H1 (cell line): ENCODE data around the gene NTRK2. TPM values are rescaled to one million over a fixed set of nuclear protein-coding genes. Genes with fewer than 3 reads are reported as not detected.

ENCODE experiments used
- CTCF ChIA-PET: fragments of 300-600 bp; sonication (Branson Sonifier 250); formaldehyde crosslinking; loops from one replicate; lab custom pipeline; 2021; ENCODE audit not compliant: partially characterized antibody; lab: Charles Lee
- POLR2A ChIA-PET: fragments of 300-600 bp; sonication (Branson Sonifier 250); formaldehyde crosslinking; loops from one replicate; lab custom pipeline; 2021; ENCODE audit warnings: inconsistent platforms; ENCODE audit not compliant: partially characterized antibody; lab: Charles Lee
- DNase-seq, 2 experiments: peaks; one replicate each; pipeline versions ENCODE4 v3.0.0 to v3.0.0-alpha.2; 2010 to 2022; ENCODE audit warnings: low spot score in 2 of 2, low read depth in 1 of 2, mixed read lengths in 1 of 2
- FAIRE-seq: peaks from 2 replicates; lab custom pipeline; 2011; peaks lifted over from hg19 to GRCh38; lab: Jason Lieb, UNC
- H2AFZ ChIP-seq: 2 replicates; pipeline ENCODE4 v1.8.1; 2012; ENCODE audit warnings: low read length, inconsistent platforms
- H2AK5ac ChIP-seq: 2 replicates; pipeline ENCODE4 v1.6.1; 2013; ENCODE audit warnings: low read depth, low read length
- H2BK120ac ChIP-seq: replicated peaks from 2 replicates; pipeline ENCODE3; 2013; ENCODE audit warnings: low read depth, low read length, inconsistent platforms
- H2BK12ac ChIP-seq: 2 replicates; pipeline ENCODE4 v1.6.1; 2013; ENCODE audit warnings: low read depth, low read length
- H2BK15ac ChIP-seq: 2 replicates; pipeline ENCODE4 v1.6.1; 2013; ENCODE audit warnings: low read length
- H2BK20ac ChIP-seq: 2 replicates; pipeline ENCODE4 v1.6.1; 2013; ENCODE audit warnings: low read length
- H2BK5ac ChIP-seq: 2 replicates; pipeline ENCODE4 v1.6.1; 2013; ENCODE audit warnings: low read depth, low read length
- H3K14ac ChIP-seq: 2 replicates; pipeline ENCODE4 v1.6.1; 2013; ENCODE audit warnings: inconsistent platforms; ENCODE audit not compliant: insufficient read length
- H3K18ac ChIP-seq: 2 replicates; pipeline ENCODE4 v1.6.1; 2013; ENCODE audit warnings: low read length; ENCODE audit errors: extremely low read depth
- H3K23ac ChIP-seq: 2 replicates; pipeline ENCODE4 v1.6.1; 2013; ENCODE audit warnings: inconsistent platforms; ENCODE audit not compliant: insufficient read length
- H3K23me2 ChIP-seq: 2 replicates; pipeline ENCODE4 v1.6.1; 2013; ENCODE audit warnings: low read depth, low read length
- H3K27ac ChIP-seq: 2 replicates; pipeline ENCODE4 v1.6.1; 2011; ENCODE audit warnings: low read depth, low read length, inconsistent platforms
- H3K27me3 ChIP-seq, 4 experiments: replicated peaks in 1 of 4; 1 replicate in 1 of 4; 2 replicates in 3 of 4; pipeline versions ENCODE4 v1.6.1 to v1.8.1; 2011 to 2013; ENCODE audit warnings: low read length in 3 of 4, mild to moderate bottlenecking in 3 of 4, inconsistent platforms in 2 of 4, mixed read lengths in 2 of 4, moderate library complexity in 1 of 4; ENCODE audit not compliant: control insufficient read depth in 3 of 4, insufficient read depth in 3 of 4; ENCODE audit errors: extremely low read depth in 1 of 4
- H3K36me3 ChIP-seq, 4 experiments: 2 replicates each; pipeline versions ENCODE4 v1.6.1 to v1.8.1; 2011 to 2013; ENCODE audit warnings: mild to moderate bottlenecking in 4 of 4, low read length in 3 of 4, moderate library complexity in 2 of 4, control low read depth in 1 of 4, inconsistent platforms in 1 of 4; ENCODE audit not compliant: insufficient read depth in 4 of 4, control insufficient read depth in 2 of 4
- H3K4ac ChIP-seq: replicated peaks from 2 replicates; pipeline ENCODE3; 2013; ENCODE audit warnings: low read length, low read depth, mixed read lengths, inconsistent platforms; ENCODE audit not compliant: insufficient read length
- H3K4me1 ChIP-seq, 4 experiments: replicated peaks in 1 of 4; 1 replicate in 1 of 4; 2 replicates in 3 of 4; pipeline versions ENCODE4 v1.6.1 to v1.8.1; 2011 to 2013; ENCODE audit warnings: low read length in 3 of 4, inconsistent platforms in 2 of 4, mixed read lengths in 1 of 4; ENCODE audit not compliant: insufficient read depth in 4 of 4, control insufficient read depth in 3 of 4
- H3K4me2 ChIP-seq, 2 experiments: 2 replicates each; pipeline versions ENCODE4 v1.6.1 to v1.8.1; 2011 to 2013; ENCODE audit warnings: low read depth in 2 of 2, low read length in 2 of 2, control low read depth in 1 of 2, inconsistent platforms in 1 of 2, mild to moderate bottlenecking in 1 of 2; ENCODE audit not compliant: insufficient read depth in 1 of 2
- H3K4me3 ChIP-seq, 4 experiments: fragments of 200-600, 300-600 bp in 1 of 4; sonication (generic), shearing (Covaris generic), sonication (Bioruptor Twin) in 1 of 4; 2 replicates each; pipeline versions ENCODE4 v1.5.1 to v1.8.1; 2011 to 2016; ENCODE audit warnings: low read length in 4 of 4, low read depth in 3 of 4, control low read depth in 2 of 4, inconsistent platforms in 2 of 4, mild to moderate bottlenecking in 2 of 4, mixed read lengths in 1 of 4, moderate library complexity in 1 of 4; ENCODE audit not compliant: insufficient read depth in 2 of 4; ENCODE audit errors: extremely low read depth in 1 of 4
- H3K56ac ChIP-seq: replicated peaks from 2 replicates; pipeline ENCODE3; 2013; ENCODE audit warnings: low read depth, mild to moderate bottlenecking, mixed read lengths, low read length, inconsistent platforms; ENCODE audit not compliant: insufficient read length
- H3K79me1 ChIP-seq: 2 replicates; pipeline ENCODE4 v1.6.1; 2013; ENCODE audit warnings: low read depth, low read length, control low read depth
- H3K79me2 ChIP-seq, 2 experiments: 2 replicates each; pipeline versions ENCODE4 v1.6.1 to v1.8.1; 2012 to 2013; ENCODE audit warnings: low read length in 2 of 2, mild to moderate bottlenecking in 2 of 2, inconsistent platforms in 1 of 2; ENCODE audit not compliant: insufficient read depth in 2 of 2, control insufficient read depth in 1 of 2
- H3K9ac ChIP-seq, 4 experiments: replicated peaks in 1 of 4; 1 replicate in 1 of 4; 2 replicates in 3 of 4; pipeline versions ENCODE4 v1.6.1 to v1.8.1; 2011 to 2013; ENCODE audit warnings: low read depth in 3 of 4, low read length in 3 of 4, control low read depth in 2 of 4, mild to moderate bottlenecking in 2 of 4, moderate library complexity in 2 of 4, inconsistent platforms in 1 of 4; ENCODE audit errors: extremely low read depth in 1 of 4
- H3K9me3 ChIP-seq, 2 experiments: 2 replicates each; pipeline versions ENCODE4 v1.6.1 to v1.8.1; 2012 to 2013; ENCODE audit warnings: mild to moderate bottlenecking in 2 of 2, moderate library complexity in 2 of 2, control low read depth in 1 of 2, inconsistent platforms in 1 of 2, low read depth in 1 of 2, low read length in 1 of 2, mixed read lengths in 1 of 2; ENCODE audit not compliant: insufficient read depth in 2 of 2
- H4K20me1 ChIP-seq, 2 experiments: replicated peaks in 1 of 2; 2 replicates each; pipeline versions ENCODE3 to v1.8.1; 2011 to 2013; ENCODE audit warnings: inconsistent platforms in 2 of 2, low read length in 2 of 2, mild to moderate bottlenecking in 1 of 2; ENCODE audit not compliant: insufficient read depth in 2 of 2, control insufficient read depth in 1 of 2
- H4K5ac ChIP-seq: 2 replicates; pipeline ENCODE4 v1.6.1; 2013; ENCODE audit warnings: low read length, low read depth, mixed read lengths, inconsistent platforms; ENCODE audit not compliant: insufficient read length
- H4K8ac ChIP-seq: 2 replicates; pipeline ENCODE4 v1.8.0; 2013; ENCODE audit warnings: mild to moderate bottlenecking, moderate library complexity, low read length, inconsistent platforms; ENCODE audit not compliant: insufficient read depth; ENCODE audit errors: extremely low read depth
- H4K91ac ChIP-seq: replicated peaks from 2 replicates; pipeline ENCODE3; 2013; ENCODE audit warnings: low read length, mixed read lengths, inconsistent platforms; ENCODE audit not compliant: insufficient read length
- ASH2L ChIP-seq: fragments of 200-600, 300-600 bp; sonication (generic); IDR thresholded peaks from one replicate; pipeline ENCODE4 v1.7.1; 2017; ENCODE audit warnings: low read length
- BCL11A ChIP-seq, 2 experiments: IDR thresholded peaks; one replicate each; pipeline ENCODE4 v1.6.1; 2011; ENCODE audit warnings: low read depth in 2 of 2, low read length in 2 of 2, mild to moderate bottlenecking in 2 of 2
- CTCF ChIP-seq, 3 experiments: IDR thresholded peaks; 1 replicate in 2 of 3; 2 replicates in 1 of 3; pipeline versions ENCODE4 v1.5.1 to v1.6.1; 2011; ENCODE audit warnings: low read length in 3 of 3, mild to moderate bottlenecking in 3 of 3, inconsistent platforms in 2 of 3, low read depth in 1 of 3, moderate library complexity in 1 of 3; ENCODE audit not compliant: insufficient read depth in 1 of 3; ENCODE audit errors: control extremely low read depth in 1 of 3
- E2F6 ChIP-seq: IDR thresholded peaks from 2 replicates; pipeline ENCODE4 v1.6.1; 2012; ENCODE audit warnings: inconsistent platforms
- RXRA ChIP-seq: IDR thresholded peaks from 2 replicates; pipeline ENCODE4 v1.6.1; 2011; ENCODE audit warnings: low read depth, mild to moderate bottlenecking, low read length, moderate library complexity; ENCODE audit not compliant: insufficient read depth
- SIX5 ChIP-seq: IDR thresholded peaks from 2 replicates; pipeline ENCODE4 v1.6.1; 2011; ENCODE audit warnings: mild to moderate bottlenecking, low read depth, low read length
- YY1 ChIP-seq: IDR thresholded peaks from 2 replicates; pipeline ENCODE4 v1.6.1; 2011; ENCODE audit warnings: low read depth, mild to moderate bottlenecking, low read length
- WGBS, 2 experiments: shearing (Covaris generic) in 1 of 2; methylation state at CpG; one replicate each; pipeline versions ENCODE4 v1.1.6 to v1.1.7; 2013 to 2015; ENCODE audit warnings: low lambda C conversion rate in 2 of 2, mixed read lengths in 2 of 2, inconsistent platforms in 1 of 2, low coverage in 1 of 2, missing lambda C conversion rate in 1 of 2; ENCODE audit not compliant: insufficient replicate concordance in 2 of 2, insufficient coverage in 1 of 2, insufficient read length in 1 of 2; ENCODE audit errors: extremely low coverage in 1 of 2, missing lambda C conversion rate in 1 of 2; 5-methylcytosine and 5-hydroxymethylcytosine counted together
- polyA plus RNA-seq, 7 experiments: library from polyadenylated mRNA; depleted of rRNA in 3 of 7; stranded (reverse) in 5 of 7; unstranded in 2 of 7; fragments of >200 nt in 5 of 7; fragments of 200-250 nt in 2 of 7; gene quantifications; 1 replicate in 5 of 7; 2 replicates in 1 of 7; 4 replicates in 1 of 7; pipeline versions ENCODE4 v1.2.1 to v1.2.3, GENCODE V29; 2011 to 2013; ENCODE audit warnings: missing spikeins in 2 of 7, mixed read lengths in 2 of 7
- total RNA-seq: library from RNA; stranded (reverse); fragmentation: NEBNext Ultra II Directional; extraction: Animal tissue kit (Norgen Biotek cat#: 25700); gene quantifications from 2 replicates; pipeline ENCODE4 v1.2.1, GENCODE V29; 2021

The NTRK2 gene
- total and polyA plus RNA-seq, 2 of the 8 experiments (the other 6 are each of a cell fraction or from before 2014, with no cell fraction given), result 0.03 to 0.04 TPM

GRCh38 chr9:84681516-84682285 lies 12.2 kb downstream of the NTRK2 start:
- H3K14ac ChIP-seq, result no peak overlapping the region
- no peaks in the 10 kb centered on the region for H3K27me3 ChIP-seq
- H3K79me1 ChIP-seq, result no peaks in the 10 kb centered on the region
- no peaks in the 10 kb centered on the region for H3K36me3 ChIP-seq
- H4K91ac ChIP-seq, result no peak overlapping the region
- H3K56ac ChIP-seq, result no peak overlapping the region
- H2BK20ac ChIP-seq, result no peak overlapping the region
- no peak overlapping the region for H2BK120ac ChIP-seq
- H3K23me2 ChIP-seq, result no peaks in the 10 kb centered on the region
- H4K20me1 ChIP-seq, result no peaks in the 10 kb centered on the region
- H3K18ac ChIP-seq, result no peak overlapping the region
- H3K9ac ChIP-seq, result no peak overlapping the region
- H2AFZ ChIP-seq, result no peak overlapping the region
- H4K5ac ChIP-seq, result no peak overlapping the region
- H2BK12ac ChIP-seq, result no peak overlapping the region
- H2BK15ac ChIP-seq, result no peak overlapping the region
- H3K4ac ChIP-seq, result no peak overlapping the region
- TF ChIP-seq E2F6, result no peak
- no peak for TF ChIP-seq YY1
- no peak for TF ChIP-seq SIX5
- TF ChIP-seq CTCF (IDR thresholded peaks at IDR 0.05; ENCODE audit: control extremely low read depth in 1 of 3, insufficient read depth in 1 of 3, low read depth in 1 of 3, low read length in 3 of 3), result no peak
- no peak for TF ChIP-seq BCL11A (IDR thresholded peaks at IDR 0.05; ENCODE audit: low read depth in 2 of 2, low read length in 2 of 2)
- no peak for TF ChIP-seq RXRA
- TF ChIP-seq ASH2L, result no peak
- no peak overlapping the region for H3K4me2 ChIP-seq
- DNase-seq, result no peak
- no peaks in the 10 kb centered on the region for H3K79me2 ChIP-seq
- H3K9me3 ChIP-seq, result no peaks in the 10 kb centered on the region
- H2BK5ac ChIP-seq, result no peak overlapping the region
- H4K8ac ChIP-seq, result no peak overlapping the region
- FAIRE-seq, result no peak
- ChIA-PET POLR2A (no interaction called here), CTCF (interaction anchor here (1.7 kb wide), 1 partner anchor 15 kb away, joined by 5 read pairs; no protein-coding TSS in a partner anchor)
- no peak overlapping the region for H3K23ac ChIP-seq
- no peak overlapping the region for H3K27ac ChIP-seq
- WGBS, 2 experiments, result 98% methylated on average over 6 of the region's 6 CpGs; no CpG with 5 or more reads in 1 of the 2 experiments
- H3K4me1 ChIP-seq, result no peaks in the 10 kb centered on the region
- H3K4me3 ChIP-seq, result no peak overlapping the region
- no peak overlapping the region for H2AK5ac ChIP-seq
